Activated T-cell treated with anti-CD3 and anti-CD28 coated beads for 1 hour (primary cell): ENCODE results near the gene MAP3K14.

ENCODE experiments used
- DNase-seq: peaks from one replicate; pipeline ENCODE4 v3.0.0-alpha.2; 2020; ENCODE audit warnings: low read depth

The MAP3K14 gene

DNA sequence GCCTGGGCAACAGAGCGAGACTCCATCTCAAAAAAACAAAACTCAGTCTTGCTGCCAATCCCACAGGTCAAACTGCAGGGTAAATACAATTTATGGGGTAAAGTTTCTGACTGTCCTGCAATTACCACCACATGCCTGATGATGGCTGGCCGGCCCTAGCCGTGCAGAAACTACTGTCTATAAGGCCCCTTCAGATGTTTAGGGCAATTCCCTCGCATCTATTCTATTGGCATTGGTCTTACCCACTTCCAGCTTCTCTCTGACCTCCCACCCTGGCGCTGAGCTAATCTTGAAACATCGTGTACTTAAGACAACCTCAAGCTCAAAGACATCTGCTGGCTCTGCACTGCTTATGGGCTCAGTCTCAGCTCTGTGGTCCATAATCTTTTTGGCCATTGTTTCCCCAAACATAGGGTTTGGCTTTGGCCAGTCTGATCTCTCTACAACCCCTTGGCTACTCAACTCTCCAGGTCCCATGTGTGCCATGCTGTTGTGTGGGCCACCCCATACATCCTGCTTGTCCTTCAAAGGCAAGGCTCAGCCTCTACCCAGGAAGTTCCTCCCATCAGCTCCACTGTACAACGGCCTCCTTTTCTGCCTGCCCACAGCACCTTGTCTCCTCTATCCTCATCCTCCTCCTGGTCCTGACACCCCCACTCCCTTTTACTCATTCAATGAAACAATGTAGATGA, 16.6 kb downstream of the MAP3K14 start:
- DNase-seq: no peak

DNA sequence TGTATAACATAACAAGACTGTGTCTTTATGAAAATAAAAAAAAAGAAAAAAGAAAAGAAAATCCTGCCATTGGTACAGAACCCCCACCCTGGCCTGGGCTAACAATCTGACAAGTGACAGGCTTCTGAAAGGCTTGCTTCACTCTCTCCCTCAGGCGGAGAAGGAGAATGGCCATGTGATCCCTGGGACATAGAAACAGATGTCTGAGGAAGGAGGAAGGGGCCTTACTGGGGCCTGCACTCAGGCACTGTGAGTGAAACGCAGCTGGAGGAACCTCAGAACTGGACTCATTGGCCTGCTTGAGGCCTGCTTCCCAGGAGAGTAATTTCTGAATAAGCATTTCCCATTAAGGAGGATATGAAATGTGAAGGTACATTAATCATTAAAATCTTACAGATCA, 17.5 kb downstream of the MAP3K14 start:
- no peak for DNase-seq

DNA sequence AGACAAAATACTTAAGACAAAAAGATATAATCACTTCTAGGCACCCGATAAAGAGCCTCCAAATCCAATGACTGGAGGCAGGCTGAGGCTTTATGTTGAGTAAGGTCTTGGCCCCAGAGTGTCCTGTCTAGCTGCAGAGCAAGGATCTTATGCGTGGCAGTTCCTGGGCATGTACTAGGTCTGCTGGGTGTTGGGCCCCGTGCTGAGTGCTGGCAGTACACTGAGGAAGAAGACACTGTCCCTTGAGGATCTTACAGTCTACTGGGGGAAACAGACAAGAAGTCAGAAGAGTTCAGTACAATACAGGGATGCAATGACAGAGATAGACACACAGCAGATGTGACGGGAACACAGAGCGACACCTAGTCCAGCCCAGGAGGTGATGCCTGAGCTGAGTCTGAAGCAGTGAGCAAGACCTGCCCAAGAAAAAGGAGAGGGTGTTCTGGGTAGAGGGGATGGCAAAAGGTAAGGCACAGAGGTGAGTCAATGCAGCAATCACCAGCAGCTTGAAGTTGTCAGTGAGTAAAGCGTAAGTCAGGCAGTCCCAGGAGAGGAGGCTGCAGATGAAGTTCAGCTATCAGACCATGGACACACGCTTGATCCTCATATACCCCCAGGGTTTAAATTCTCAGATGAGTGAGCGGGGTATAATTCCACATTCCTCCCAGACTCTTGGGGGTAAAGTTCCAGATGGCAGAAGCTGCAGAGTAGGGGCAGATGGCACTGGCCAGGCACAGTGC, 18.1 kb downstream of the MAP3K14 start:
- no peak for DNase-seq

DNA sequence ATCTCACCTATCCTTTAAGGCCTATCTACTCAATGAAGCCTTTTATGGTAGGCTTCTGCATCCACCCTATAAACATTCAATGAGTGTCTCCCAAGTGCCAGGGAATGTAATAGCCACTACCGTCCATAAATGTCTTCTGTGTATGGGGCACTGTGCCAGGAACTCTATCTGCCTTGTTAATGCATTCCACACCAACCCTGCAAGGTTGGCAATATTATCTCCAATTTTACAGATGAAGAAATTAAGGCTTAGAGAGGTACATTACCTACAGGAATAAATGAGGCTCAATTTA, 20.0 kb downstream of the MAP3K14 start:
- no peak for DNase-seq

DNA sequence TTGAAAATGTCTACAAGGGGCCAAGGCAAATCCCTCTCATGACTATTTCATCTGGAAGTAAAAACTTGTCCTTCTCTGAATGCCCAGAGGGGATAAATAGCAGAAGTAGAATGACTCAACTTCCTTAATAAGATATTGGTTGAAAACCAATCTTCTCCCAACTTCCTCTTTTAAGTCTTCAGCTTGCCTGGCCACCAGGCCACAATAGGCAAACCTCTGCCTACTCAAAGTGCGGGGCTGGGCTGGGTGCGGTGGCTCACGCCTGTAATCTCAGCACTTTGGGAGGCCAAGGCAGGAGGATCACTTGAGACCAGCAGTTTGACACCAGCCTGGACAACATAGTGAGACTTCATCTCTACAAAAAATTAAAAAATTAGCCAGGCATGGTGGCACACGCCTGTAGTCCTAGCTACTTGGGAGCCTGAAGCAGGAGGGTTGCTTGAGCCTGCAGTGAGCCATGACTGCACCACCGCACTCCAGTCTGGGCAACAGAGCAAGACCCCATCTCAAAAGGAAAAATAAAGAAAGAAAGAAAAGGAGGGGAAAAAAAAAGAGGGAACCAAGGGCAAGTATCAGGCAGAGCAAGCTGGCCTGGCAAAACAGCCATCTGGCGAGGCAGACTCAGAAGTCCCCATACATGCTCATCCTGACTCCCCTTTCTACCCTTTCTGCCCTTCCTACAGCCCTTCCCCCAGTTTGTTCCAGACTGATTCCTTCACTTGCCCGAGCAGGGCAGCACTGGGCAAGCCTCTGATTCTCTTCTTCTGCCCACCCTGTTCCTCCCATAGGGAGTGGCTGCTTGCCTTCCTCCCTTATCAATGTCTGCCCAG, 20.6 kb downstream of the MAP3K14 start:
- no peak for DNase-seq

DNA sequence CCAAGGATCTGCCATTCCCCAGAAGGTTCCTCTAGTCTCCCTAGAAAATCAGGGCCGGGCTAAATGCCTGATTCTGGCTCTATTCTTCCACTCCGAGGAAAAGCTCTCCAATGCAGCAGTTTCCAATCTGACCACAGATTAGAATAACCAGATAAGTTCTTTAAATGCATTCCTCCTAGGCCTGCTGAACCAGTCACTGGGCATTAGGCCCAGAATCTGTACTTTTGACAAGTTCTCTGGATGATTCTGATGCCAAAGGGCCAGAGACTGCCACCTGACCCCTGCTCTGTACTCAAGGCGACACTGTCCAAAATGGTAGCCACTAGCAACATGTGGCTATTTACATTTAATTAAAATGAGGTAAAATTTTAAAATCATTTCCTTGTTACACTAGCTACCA, 22.3 kb downstream of the MAP3K14 start:
- no peak for DNase-seq

DNA sequence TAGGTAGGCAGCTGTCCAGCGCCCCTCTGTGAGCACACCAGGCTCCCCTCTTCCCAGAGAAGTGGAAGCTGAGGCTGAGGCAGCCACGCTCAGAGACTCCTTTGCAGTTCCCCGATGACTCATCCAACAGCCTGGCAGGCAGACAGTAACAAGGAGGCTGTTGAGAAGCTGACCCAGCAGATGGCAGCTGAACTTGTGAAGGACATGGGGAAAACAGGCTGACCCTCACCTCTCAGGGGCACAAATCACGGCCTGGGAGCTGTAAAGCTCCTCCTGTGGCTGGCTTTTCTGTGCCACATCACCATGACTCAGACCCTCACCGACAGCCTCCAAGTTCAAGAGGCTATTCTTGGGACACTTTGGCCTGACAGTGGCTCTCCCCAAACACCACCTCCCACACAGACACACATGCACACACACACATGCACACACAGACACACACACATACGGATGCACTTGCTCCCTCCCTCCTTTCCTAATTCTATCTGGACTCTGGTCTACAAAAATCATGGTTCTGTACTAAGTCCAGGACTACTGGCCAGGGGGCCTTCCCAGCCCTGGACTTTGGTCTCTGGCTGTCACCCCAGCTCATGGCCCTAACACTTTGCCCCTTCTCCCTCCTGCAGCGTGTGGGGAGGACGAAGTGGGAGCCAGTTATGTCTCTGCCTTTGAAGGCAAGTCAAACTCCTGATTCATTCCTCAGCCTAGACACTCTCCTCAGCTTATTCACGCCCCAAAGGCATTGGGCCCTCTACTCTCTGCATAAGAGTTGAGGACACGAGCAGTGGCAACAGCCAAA, 23.2 kb downstream of the MAP3K14 start:
- DNase-seq: no peak

DNA sequence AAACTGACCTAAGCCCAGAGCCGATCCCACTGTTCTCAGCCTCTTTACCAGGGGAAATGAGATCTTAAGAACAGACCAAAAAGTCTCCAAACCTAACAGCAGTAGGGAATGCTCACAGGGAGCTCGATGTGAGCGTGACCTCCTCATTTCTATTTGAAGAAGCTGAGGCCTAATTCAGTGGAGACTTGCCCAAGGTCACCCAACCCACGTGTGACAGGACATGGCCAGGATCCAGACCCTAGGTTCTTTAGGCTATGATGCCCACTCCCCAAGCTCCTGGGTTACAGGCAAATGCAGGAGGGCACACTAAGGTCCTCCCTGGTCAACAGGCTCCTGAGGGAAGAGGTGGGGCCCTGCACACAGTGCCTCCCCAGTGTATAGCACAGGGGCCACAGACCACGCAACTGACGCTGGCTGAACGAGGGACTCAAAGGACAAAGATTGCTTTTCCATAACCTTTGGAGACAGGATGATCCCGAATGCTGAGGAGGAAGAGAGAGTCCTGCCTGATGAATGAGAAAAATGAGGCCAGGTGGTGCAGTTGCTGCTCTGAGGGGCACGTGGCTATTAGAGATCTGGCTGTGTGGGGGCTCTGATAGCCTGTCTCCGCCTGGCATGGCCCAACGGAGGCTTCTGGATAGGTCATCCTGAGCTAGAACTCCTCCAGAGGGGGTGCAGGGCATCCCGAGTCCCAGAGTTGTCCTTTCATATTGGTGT, 24.0 kb downstream of the MAP3K14 start:
- no peak for DNase-seq

DNA sequence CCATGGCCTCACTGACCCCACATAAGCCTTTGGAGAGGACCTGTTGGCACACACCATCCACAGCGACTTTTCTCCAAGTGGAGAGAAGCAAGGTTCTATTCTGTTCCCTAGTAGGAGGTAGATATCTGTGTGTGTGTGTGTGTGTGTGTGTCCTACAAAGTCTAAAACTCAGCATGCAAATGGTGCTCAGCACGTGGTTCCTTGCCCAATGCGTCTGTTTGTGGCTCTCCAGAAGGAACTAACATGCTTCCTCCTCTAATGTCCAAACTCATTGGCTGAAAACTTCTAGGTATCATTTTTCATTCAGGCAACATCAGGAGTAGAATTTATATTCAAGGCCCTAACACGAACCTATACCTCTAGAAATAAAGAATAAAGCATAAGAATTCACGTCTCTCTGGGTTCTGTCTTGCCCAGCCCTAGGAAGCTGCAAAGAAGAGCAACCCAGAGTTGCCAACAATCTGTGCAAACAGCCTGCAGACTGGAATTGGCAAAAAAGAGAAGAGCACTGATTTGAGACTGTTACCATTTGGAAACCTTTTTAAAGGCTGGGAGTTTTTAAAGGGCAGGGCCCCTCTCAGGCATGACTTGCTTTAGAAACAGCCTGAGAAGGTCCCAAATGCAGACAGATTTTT, 25.5 kb downstream of the MAP3K14 start:
- DNase-seq: no peak

DNA sequence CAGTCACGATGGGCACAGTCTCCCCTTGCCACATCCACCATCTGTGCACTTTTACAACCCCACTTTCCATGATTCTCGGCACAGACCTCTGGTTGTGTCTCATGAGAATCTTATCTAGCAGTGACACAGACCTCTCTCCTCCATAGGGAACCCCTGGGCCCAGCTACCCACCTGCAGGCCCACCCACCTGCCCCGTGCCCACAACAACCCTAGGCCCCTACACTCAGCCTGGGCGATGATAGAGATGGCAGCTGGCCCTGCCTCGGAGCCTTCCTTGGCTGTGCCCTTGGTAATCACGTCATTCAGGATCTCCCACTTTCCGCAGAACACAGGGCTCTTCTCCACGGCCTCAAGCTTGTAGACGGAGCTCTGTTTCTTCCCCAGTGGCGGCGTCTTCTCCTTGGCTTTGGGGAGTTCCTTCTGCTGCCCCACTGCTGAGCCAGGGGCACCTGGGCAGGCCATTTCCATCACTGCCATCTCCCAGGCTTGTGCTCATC, 26.5 kb downstream of the MAP3K14 start:
- DNase-seq: no peak

DNA sequence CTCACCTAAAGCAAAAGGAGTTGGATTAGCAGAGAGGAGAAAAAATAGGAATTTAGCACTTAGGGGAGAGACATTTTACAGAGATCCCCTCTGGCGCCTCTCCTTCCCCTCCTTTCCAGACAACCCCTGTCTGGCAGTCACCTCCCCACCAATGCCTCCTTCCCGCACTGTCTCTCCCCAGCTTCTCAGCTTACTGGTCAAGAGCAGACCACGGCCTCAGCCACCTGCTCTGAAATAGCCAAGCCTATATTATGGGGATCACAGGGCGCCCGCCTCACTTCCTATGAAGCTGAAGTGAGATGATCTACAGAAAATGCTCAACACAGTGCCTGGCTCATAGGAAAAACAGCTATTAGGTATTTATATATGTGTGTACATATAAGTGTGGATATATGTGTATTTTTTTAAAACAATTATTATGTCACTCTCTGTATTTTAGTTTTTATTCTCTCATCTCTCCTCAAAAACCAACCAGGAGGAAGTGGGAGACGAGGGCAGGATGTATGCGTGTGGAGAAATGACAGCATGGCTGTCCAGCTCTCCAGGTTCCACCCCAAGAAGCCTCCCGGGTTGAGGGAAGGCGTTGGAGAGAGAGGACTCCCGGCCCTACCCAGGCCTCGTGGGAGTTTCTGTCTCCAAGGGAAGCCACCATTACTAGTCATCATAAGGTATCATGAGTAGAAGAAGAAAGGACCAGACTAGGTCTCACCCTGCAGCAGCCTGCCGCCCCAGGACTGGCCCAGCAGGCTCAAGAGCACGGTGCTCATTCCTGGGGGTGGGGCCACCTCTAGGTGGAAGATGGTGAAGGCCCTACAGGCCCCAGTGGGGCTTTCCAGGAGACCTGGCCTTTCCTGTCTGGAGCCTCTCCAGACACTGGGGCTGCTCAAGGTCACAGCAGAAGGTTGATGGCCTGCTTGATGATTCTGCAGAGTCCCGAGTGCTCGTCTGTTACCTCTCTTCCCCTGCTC, 27.2 kb downstream of the MAP3K14 start:
- no peak for DNase-seq

DNA sequence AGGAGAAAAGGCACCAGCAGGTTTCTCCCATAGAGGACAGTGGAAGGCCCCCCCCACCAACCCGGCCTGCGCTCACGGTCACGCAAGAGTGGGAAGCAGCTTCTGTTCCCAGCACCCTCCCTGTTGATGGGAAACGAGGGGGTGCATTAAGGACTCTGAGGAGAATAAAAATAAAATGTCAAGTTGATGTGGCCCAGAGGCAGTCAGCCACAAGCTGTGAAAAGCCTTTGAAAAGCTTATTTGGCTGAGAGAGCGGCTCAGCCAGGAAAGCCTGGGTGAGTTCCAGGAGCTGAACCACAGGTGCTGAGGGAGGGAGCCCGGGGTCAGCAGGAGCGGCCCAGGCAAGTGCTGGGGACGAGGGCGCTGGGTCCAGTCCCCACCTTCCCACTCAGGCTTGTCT, 28.0 kb downstream of the MAP3K14 start:
- DNase-seq: no peak

DNA sequence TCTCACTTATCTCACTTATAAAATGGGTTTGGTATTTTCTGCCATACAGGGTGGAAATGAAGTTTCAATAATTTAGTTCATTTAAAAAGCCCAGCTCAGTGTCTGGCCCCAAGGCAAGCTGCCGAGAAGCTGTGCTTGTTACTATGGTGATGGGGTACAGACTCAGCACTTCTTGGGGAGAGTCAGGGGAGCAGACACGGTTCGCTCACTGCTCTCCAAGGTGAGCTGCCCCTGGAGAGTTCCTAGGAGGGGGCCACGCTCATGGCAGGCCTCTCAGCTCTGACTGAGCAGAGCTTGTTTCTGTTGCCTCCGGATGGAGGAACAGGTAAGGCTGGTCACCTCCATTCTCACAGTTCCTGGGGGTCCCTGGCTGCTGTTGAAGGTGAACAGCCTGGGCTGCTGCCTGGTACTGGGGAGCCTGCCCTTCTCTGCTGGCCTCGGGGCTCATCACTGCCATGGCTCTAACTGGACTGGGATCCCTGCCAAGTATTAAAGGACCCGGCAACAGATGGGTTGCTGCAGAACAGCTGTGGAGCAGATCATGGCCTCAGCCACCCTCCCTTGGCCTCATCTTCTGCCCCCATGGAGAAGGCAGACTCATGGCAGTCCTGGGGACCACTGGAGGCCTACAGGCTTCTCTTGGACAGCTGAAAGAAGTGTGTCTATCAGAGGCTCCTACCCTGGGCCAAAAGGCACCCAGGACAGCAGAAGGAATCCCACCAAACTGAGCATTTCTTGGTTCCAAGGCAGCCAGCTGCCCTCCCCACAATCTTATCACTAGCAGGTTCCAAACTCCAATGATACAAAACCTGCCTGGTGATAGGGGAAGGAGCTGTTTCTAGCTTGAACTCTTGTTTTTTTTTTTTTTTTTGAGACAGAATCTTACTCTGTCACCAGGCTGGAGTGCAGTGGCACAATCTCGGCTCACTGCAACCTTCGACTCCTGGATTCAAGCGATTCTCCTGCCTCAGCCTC, 29.0 kb downstream of the MAP3K14 start:
- DNase-seq: no peak

DNA sequence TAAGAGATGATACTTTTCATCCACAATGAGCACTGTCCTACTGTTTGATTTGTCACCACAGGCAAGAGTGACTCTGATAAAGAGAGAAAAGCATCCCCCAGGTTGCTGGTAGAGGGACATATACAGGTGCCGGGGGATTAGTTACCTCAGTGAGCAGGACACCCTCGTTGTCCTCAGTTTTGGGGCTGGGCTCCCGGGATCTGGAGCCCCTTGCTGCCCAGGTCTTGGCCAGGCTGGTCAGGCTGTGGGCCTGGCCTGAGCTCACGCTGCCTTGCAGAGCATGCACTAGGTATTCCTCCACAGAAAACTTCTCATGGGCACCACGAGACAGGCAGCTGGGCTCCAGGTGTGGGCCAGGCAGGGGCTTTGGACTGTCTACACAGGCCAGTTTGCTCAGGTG, 30.5 kb downstream of the MAP3K14 start:
- DNase-seq: no peak

DNA sequence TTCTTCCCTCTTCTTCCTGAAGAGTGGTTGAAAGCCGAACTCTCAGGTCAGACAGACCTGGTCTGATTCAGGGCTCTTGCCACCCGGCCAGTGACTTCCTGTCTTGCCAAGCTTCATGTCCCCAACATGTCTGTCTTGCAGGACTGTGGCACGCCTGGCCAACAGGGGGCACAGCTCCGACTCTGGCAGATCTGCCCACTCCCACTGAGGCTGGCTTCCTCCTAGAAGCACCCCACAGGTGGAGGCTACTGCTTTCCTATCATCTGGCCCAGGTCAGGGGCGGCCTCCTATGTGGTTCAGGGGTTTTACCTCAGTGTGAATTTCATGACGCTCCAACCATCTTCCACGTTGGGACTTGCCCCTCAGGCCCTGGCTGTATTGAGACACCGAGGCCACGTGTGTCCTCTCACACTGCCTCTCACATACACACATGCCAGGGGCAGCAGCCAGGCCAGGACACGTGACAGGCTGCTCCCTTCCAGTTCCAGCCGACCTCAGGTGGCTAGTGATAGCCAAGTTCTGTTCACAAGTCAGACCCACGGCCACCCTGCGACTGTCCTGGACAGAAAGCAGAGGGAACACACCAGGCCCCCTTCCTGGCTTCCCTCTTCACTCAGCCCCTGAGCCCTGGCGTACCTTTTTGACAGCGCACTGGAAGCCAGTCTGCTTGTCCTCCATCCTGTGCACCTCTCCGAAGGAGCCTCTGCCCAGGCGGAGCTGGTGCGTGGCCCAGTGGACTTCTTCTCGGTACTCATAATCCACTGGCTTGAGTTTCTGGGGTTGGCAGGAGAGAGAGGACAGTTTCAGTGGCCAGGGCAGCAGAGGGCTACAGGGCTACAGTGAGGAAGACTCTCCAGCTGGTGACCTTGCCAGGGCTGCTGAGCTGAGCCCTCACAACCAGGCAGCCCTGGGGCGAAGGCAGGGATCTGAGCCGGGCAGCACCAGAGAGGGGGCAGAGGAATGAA, 32.4 kb downstream of the MAP3K14 start:
- DNase-seq: peak; percentile 32

DNA sequence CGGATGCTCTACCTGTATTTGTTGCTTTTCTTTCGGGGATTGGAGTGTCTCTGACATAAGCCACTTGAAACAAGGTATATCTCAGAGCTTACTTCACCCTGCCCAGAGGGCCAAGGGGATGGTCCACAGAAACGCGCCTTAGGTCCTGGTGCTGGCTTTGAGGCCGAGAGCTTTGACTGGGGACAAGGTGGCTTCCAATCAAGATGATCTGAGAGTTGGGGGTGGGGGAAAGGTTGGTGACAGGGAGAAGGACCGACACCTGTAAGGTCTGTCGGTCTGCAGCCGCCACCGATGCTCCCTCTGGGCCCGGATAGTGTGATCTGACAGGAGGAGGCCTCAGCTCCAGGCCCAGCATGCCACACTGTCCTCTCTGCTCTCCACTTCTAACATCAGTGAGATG, 33.1 kb downstream of the MAP3K14 start:
- no peak for DNase-seq
